ENCODE results near the gene GCN1.

DNA sequence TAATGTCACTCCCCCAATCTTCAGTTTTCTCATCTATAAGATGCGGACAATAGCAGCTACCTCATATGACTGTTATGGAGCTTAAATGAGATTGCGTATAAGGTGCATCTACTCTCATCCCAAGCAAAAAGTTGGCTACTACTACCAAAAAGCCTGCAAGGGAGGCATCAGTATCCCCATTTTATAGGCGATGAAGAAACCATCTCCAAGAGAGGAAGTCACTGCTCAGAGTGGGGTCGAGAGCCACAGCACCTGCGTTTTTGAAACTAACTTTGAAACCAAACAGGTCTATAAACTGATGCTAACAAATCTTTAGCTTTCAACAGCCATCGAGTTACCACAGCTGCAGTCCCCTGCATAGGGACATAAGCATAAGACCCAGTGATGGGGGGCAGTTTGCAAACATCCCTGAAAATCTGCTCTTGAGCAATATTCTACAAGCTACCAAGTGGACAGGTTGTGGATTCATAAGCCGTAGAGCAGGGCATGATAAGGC lies 3.5 kb downstream of the GCN1 start:
- no peak for TF ChIP-seq CTCF (IDR thresholded peaks at IDR 0.05; ENCODE audit: insufficient read depth, low read length)
- TF ChIP-seq GABPA (IDR thresholded peaks at IDR 0.05; ENCODE audit: low read depth) = no peak

Measured in HL-60 (cell line).